Neural cell (in vitro differentiated cells): Measurements from ENCODE around the gene COL6A2. TPM values are rescaled to one million over a fixed set of nuclear protein-coding genes. Genes with fewer than 3 reads are reported as not detected.

Source experiments
- H2AFZ ChIP-seq: fragments of 200-600, 300-800 bp; sonication (generic), shearing (Covaris generic); 2 replicates; pipeline ENCODE4 v1.6.0; 2014; ENCODE audit warnings: low read depth, mild to moderate bottlenecking, antibody characterized with exemption, low read length, moderate library complexity
- H3F3A ChIP-seq: fragments of 200-600 bp; shearing (Covaris generic); 2 replicates; pipeline ENCODE4 v1.6.1; 2016; ENCODE audit warnings: mild to moderate bottlenecking, moderate library complexity, mixed read lengths, antibody characterized with exemption, low read length; ENCODE audit not compliant: insufficient read depth, poor library complexity, severe bottlenecking
- H3K27ac ChIP-seq: fragments of 200-600, 300-800 bp; sonication (generic), shearing (Covaris generic); 2 replicates; pipeline ENCODE4 v1.5.1; 2014; ENCODE audit warnings: mild to moderate bottlenecking, low read length, moderate library complexity
- H3K27me3 ChIP-seq: fragments of 300-800, 200-600 bp; sonication (generic), shearing (Covaris generic); 2 replicates; pipeline ENCODE4 v1.6.0; 2014; ENCODE audit warnings: mild to moderate bottlenecking, low read depth, low read length, moderate library complexity; ENCODE audit not compliant: insufficient read depth
- H3K36me3 ChIP-seq: fragments of 300-800, 200-600 bp; sonication (generic), shearing (Covaris generic); 2 replicates; pipeline ENCODE4 v1.5.1; 2014; ENCODE audit warnings: mild to moderate bottlenecking, antibody characterized with exemption, low read length, moderate library complexity; ENCODE audit not compliant: insufficient read depth
- H3K4me2 ChIP-seq: fragments of 300-800, 200-600 bp; sonication (generic), shearing (Covaris generic); 2 replicates; pipeline ENCODE4 v1.6.0; 2014; ENCODE audit warnings: mild to moderate bottlenecking, low read length
- H3K4me3 ChIP-seq: fragments of 300-800, 200-600 bp; sonication (generic), shearing (Covaris generic); 2 replicates; pipeline ENCODE4 v1.5.1; 2014; ENCODE audit warnings: mild to moderate bottlenecking, low read length, moderate library complexity
- H3K79me2 ChIP-seq: fragments of 200-600 bp; shearing (Covaris generic); replicated peaks from 2 replicates; pipeline ENCODE4 v1.6.0; 2014; ENCODE audit warnings: mild to moderate bottlenecking, low read length, moderate library complexity; ENCODE audit not compliant: insufficient read depth
- H3K9ac ChIP-seq: fragments of 300-800, 200-600 bp; sonication (generic), shearing (Covaris generic); 2 replicates; pipeline ENCODE4 v1.6.1; 2016; ENCODE audit warnings: mild to moderate bottlenecking, low read length, mixed read lengths
- H3K9me2 ChIP-seq: fragments of 200-600 bp; shearing (Covaris generic); 2 replicates; pipeline ENCODE4 v1.6.1; 2016; ENCODE audit warnings: mild to moderate bottlenecking, low read length, mixed read lengths; ENCODE audit not compliant: insufficient read depth
- H3K9me3 ChIP-seq: fragments of 200-600, 300-800 bp; sonication (generic), shearing (Covaris generic); 2 replicates; pipeline ENCODE4 v1.6.1; 2016; ENCODE audit warnings: mild to moderate bottlenecking, mixed run types, low read length, moderate library complexity, mixed read lengths
- H4K20me1 ChIP-seq: fragments of 200-600 bp; shearing (Covaris generic); 2 replicates; pipeline ENCODE4 v1.6.1; 2016; ENCODE audit warnings: mild to moderate bottlenecking, mixed run types; ENCODE audit not compliant: insufficient read depth
- EP300 ChIP-seq: fragments of 450-650 bp; conservative IDR thresholded peaks from 2 replicates; pipeline ENCODE4 v1.6.1; 2014; ENCODE audit warnings: antibody characterized with exemption, mild to moderate bottlenecking, moderate library complexity; ENCODE audit not compliant: poor library complexity, severe bottlenecking
- EZH2 ChIP-seq: fragments of 200-600, 300-800 bp; shearing (Covaris generic), sonication (generic); IDR thresholded peaks from 2 replicates; pipeline ENCODE4 v1.6.1; 2014; ENCODE audit warnings: antibody characterized with exemption, low read length, borderline replicate concordance, mild to moderate bottlenecking; ENCODE audit not compliant: insufficient read depth, poor library complexity, severe bottlenecking
- MXI1 ChIP-seq: fragments of 450-650 bp; conservative IDR thresholded peaks from 2 replicates; pipeline ENCODE4 v1.6.1; 2014; ENCODE audit warnings: antibody characterized with exemption, mild to moderate bottlenecking; ENCODE audit not compliant: poor library complexity, severe bottlenecking
- RAD21 ChIP-seq: fragments of 450-650 bp; conservative IDR thresholded peaks from 2 replicates; pipeline ENCODE4 v1.6.1; 2014; ENCODE audit warnings: antibody characterized with exemption, mild to moderate bottlenecking, moderate library complexity
- REST ChIP-seq: IDR thresholded peaks from 2 replicates; pipeline ENCODE4 v1.6.1; 2012; ENCODE audit warnings: borderline replicate concordance
- SMC3 ChIP-seq: fragments of 450-650 bp; conservative IDR thresholded peaks from 2 replicates; pipeline ENCODE4 v1.6.1; 2014; ENCODE audit warnings: antibody characterized with exemption, mild to moderate bottlenecking, moderate library complexity; ENCODE audit not compliant: poor library complexity
- TAF1 ChIP-seq: IDR thresholded peaks from 2 replicates; pipeline ENCODE4 v1.6.1; 2012; ENCODE audit warnings: low read depth
- polyA plus RNA-seq: library from polyadenylated mRNA; depleted of rRNA; stranded (reverse); fragments of >200 nt; gene quantifications from 2 replicates; pipeline ENCODE4 v1.2.3, GENCODE V29; 2014
- TF ChIP-seq, protein P1 (sequence below): fragments of 450-650 bp; IDR thresholded peaks from 2 replicates; pipeline ENCODE4 v1.5.1; 2014; ENCODE audit warnings: antibody characterized with exemption, mild to moderate bottlenecking, moderate library complexity; ENCODE audit not compliant: poor library complexity, severe bottlenecking

COL6A2 gene
- polyA plus RNA-seq, 1 donor from 2014 or later, result not detected

- Histone ChIP-seq H3K27me3 (no peaks in the 10 kb centered on the region), H3K9ac (no peak overlapping the region), H3K27ac (no peak overlapping the region), H4K20me1 (no peaks in the 10 kb centered on the region), H3K36me3 (no peaks in the 10 kb centered on the region), H3K9me2 (no peaks in the 10 kb centered on the region), H3F3A (no peaks in the 10 kb centered on the region), H2AFZ (no peak overlapping the region), H3K4me2 (no peak overlapping the region), H3K79me2 (no peaks in the 10 kb centered on the region), H3K4me3 (no peak overlapping the region), H3K9me3 (no peaks in the 10 kb centered on the region)
- TF ChIP-seq, protein P1, sequence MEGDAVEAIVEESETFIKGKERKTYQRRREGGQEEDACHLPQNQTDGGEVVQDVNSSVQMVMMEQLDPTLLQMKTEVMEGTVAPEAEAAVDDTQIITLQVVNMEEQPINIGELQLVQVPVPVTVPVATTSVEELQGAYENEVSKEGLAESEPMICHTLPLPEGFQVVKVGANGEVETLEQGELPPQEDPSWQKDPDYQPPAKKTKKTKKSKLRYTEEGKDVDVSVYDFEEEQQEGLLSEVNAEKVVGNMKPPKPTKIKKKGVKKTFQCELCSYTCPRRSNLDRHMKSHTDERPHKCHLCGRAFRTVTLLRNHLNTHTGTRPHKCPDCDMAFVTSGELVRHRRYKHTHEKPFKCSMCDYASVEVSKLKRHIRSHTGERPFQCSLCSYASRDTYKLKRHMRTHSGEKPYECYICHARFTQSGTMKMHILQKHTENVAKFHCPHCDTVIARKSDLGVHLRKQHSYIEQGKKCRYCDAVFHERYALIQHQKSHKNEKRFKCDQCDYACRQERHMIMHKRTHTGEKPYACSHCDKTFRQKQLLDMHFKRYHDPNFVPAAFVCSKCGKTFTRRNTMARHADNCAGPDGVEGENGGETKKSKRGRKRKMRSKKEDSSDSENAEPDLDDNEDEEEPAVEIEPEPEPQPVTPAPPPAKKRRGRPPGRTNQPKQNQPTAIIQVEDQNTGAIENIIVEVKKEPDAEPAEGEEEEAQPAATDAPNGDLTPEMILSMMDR, result no peak
- TF ChIP-seq EP300 (no peak), REST (no peak), TAF1 (no peak), EZH2 (no peak), SMC3 (no peak), MXI1 (no peak), RAD21 (no peak)
Observed at GRCh38 chr21:46154155-46154954, 56.4 kb downstream of the COL6A2 start.

GRCh38 chr21:46154955-46155513 lies 57.1 kb downstream of the COL6A2 start:
- Histone ChIP-seq H3K9ac (no peak overlapping the region), H3K4me2 (no peak overlapping the region), H4K20me1 (no peaks in the 10 kb centered on the region), H3K4me3 (no peak overlapping the region), H3K79me2 (no peaks in the 10 kb centered on the region), H2AFZ (no peak overlapping the region), H3F3A (no peaks in the 10 kb centered on the region), H3K9me2 (no peaks in the 10 kb centered on the region), H3K9me3 (no peaks in the 10 kb centered on the region), H3K27me3 (no peaks in the 10 kb centered on the region), H3K36me3 (no peaks in the 10 kb centered on the region), H3K27ac (no peak overlapping the region)
- TF ChIP-seq EZH2, result no peak
- TF ChIP-seq RAD21, result no peak
- TF ChIP-seq EP300, result no peak
